Stimulated activated CD8-positive, alpha-beta memory T cell treated with anti-CD3 and anti-CD28 coated beads, Interleukin-4, amount 100 ng/mL, for 24 hours (primary cell): ENCODE data around the gene PIF1.
"Not testable (repeated sequence)": the region's sequence is repeated elsewhere in the genome, so short reads cannot be mapped to it uniquely, and the experiment has no call there.

Experiments
- DNase-seq: peaks from one replicate; pipeline ENCODE4 v3.0.0-alpha.2; 2020; ENCODE audit warnings: low read depth

PIF1 gene

DNA sequence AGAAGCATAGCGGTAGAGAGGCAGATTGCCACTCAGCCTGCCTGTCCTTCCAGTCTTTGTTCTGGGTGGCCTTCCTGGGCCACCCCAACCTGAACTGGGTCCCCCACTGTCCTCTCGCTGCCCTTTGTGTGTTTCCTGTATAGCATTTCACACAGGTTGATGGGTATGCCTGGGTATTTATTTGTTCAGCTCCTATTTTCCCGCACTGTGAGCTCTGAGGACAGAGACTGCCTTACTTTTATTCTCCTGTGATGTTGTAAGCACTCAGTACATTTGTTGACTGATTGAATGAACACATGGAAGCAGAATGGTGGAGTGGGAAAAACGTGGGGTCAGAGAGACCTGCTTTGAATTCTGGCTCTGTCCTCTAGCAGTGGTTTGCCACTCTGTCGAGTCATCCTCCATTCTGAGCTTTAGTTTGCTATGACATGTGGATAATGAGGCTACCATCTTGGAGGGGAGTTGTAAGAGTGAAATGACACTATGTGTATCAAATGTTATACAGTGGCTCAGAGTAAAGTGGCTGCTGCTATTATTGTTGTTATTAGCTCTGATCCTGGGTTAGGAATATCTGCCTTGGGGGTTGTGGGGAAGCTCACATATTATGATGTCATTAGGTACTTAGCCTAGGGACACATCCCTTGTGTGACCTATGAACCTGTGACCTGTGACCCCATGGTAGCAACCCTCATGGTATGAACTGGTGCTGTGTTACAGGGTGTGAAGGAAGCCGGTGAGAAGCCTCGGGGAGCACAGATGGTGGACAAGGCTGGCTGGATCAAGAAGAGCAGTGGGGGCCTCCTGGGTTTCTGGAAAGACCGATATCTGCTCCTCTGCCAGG is 22.6 kb upstream of the PIF1 start:
- no peak for DNase-seq

GRCh38 chr15:64847448-64847847 is 22.0 kb upstream of the PIF1 start:
- DNase-seq = no peak

DNA sequence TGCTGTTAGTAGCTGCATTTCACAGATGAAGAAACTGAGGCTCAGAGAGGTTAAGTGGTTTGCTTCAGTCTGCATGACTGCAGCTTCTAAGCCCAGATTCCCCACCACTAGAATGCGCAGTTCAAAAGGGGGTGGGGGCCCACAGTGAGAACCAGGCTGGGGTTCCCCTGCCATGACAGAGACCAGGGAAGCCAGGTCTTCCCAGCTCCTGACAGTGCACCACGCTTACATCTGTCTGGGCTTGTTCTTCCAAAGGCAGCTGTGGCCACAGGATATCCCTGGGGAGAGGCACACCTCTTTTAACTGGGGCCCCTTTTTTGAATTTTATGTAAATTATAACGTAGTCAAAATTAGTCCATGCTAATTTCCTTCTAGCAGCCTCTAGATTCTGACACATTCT is 21.6 kb upstream of the PIF1 start:
- no peak for DNase-seq

GRCh38 chr15:64845831-64846595 is 20.6 kb upstream of the PIF1 start:
- DNase-seq = no peak

- no peak for DNase-seq
Measured at GRCh38 chr15:64845183-64845611, 19.8 kb upstream of the PIF1 start.

GRCh38 chr15:64844576-64845145 is 19.2 kb upstream of the PIF1 start:
- no peak for DNase-seq

DNA sequence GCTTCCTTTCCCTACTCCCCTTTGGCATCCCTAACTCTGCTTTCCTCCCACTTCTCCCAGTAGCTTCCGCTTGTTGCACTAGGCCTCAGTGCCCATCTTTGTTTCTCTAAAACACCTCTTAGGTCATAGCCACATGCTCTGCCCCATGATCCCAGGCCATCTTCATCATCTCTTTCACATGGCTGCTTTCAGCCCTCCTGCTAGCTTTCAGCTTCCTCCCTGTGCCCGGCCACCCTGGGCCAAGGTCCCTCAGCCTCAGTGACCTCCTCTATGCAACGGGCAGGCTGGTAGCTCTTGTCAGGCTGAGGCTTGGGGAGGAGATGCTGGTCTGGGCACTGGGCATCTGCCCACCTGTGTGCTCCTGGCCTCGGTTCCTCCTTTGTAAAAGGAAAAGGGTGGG is 18.5 kb upstream of the PIF1 start:
- no peak for DNase-seq

DNA sequence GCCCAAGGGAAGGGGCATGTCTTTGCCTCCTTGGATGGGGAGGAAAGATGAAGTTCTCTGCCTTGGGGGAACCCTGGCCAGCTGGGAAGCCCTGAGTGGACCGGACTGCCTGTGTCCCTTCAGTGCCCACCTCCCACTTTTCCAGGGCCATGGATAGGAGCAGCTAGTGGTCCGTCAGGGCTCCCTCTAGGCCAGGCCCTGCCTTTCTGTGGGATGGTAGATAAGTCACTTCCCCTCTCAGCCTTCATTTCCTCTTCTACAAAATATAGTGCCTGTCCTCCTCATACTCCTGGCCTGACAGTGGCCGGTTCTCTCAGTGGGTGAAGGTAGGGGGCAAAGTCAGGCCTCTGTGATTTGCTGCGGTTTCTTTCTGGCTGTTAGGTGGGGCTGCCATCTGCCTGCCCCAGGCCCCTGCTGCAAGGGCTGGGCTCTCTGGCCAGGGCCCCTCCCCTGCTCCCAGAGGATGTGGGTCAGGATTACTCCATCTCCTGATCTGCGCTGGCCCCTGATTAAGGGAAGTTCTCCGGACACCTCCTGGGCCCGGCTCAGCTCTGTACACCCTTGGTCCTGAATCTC is 17.6 kb upstream of the PIF1 start:
- no peak for DNase-seq

GRCh38 chr15:64842096-64842939 is 16.9 kb upstream of the PIF1 start:
- no peak for DNase-seq

DNA sequence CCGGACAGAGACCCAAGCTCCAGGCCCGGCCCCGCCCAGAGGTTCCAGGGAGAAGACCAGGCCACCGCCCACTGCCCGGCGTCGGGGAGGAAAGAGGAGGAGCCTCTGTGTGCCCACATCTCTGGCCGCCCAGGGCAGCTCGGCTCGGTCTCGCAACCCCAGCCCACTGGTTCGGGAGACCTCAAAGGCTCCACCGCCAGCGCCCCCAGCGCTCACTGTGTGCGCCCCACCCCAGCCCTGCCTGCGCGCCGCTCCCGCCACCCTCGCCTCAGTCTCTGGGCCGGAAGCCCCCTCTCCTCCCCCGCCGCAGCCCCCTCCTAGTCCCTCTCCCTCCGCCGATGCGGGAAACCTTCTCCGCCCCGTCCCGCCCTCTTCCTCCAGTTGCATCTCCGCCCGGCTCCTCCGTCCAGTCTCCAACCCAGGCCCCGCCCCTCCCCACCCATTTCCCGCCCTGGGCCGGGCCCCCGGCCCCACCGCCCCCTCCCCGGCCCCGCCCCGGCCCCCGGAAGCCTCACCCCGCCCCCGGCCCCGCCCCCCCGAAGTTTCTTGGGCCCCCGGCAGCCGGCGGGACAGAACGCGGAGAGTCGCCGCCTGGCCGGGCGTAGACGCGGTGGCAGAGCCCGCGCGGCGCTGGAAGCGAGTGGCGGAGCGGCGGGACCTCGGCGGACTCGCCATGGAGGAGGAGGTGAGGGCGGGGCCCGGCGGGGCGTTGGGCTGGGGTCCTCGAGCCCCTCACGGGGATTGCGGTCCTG is 16.1 kb upstream of the PIF1 start, which contains the start of gene PLEKHO2:
Gene PLEKHO2 (plus strand): TSS at position 572 of the 752 bp plus-strand sequence. CDS start 102 bp downstream, at position 674.
- peak; percentile 86 for DNase-seq

GRCh38 chr15:64841060-64841343 is 15.6 kb upstream of the PIF1 start:
- no peak for DNase-seq

- no peak for DNase-seq
Measured at GRCh38 chr15:64837502-64837901, 12.1 kb upstream of the PIF1 start.

- no peak for DNase-seq
Measured at GRCh38 chr15:64836023-64836536, 10.6 kb upstream of the PIF1 start.

DNA sequence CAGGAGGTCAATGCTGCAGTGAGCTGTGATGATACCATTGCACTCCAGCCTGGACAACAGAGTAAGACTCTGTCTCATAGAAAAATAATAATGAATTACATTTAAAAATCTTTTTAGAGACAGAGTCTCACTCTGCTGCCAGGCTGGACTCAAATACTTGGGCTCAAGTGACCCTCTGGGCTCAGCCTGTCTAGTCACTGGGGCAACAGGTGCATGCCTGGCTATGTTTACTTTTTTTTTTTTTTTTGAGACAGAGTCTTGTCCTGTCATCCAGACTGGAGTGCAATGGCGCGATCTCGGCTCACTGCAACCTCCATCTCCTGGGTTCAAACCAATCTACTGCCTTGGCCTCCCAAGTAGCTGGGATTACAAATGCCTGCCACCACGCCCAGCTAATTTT is 8.2 kb upstream of the PIF1 start:
- no peak for DNase-seq

- no peak for DNase-seq
Measured at GRCh38 chr15:64828985-64829384, 3.5 kb upstream of the PIF1 start.

GRCh38 chr15:64824929-64825430 is 467 bp downstream of the PIF1 start:
- no peak for DNase-seq

- DNase-seq = no peak
Measured at GRCh38 chr15:64816452-64816851, 9.0 kb downstream of the PIF1 start.

GRCh38 chr15:64814965-64815364 is 10.5 kb downstream of the PIF1 start:
- DNase-seq = not testable (repeated sequence)

- not testable (repeated sequence) for DNase-seq
Measured at GRCh38 chr15:64814283-64814682, 11.2 kb downstream of the PIF1 start.

DNA sequence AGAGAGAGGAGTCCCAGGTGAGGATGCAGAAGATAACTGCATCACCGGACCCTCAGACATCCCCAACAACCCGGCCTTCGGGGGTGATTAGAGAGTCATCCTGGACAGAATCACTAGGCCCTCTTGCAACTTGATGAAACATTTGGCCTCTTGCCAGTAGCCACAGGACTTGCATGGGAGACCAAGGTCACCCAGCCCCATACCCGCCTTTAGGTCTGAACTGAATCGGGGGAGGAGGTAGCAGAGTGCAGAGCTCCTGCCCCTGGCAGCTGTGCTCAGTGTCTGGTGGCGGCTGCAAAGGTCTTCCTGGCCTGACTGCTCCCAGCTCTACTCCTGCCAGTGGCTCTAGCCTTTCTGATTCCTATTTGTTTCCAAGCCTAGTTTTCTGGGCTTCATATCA is 12.4 kb downstream of the PIF1 start:
- no peak for DNase-seq
